ENCODE measurements around the gene HS6ST1. TPM values are rescaled to one million over a fixed set of nuclear protein-coding genes. Genes with fewer than 3 reads are reported as not detected.

The HS6ST1 gene
- total and polyA plus RNA-seq, 2 donors (not counting 1 experiment from before 2014, with no cell fraction given): 16.6 to 59.9 TPM

GRCh38 chr2:128280901-128281321, 37.8 kb downstream of the HS6ST1 start:
- Histone ChIP-seq H3K27me3 (ENCODE audit: control insufficient read depth, insufficient read depth, low read length) (no peaks in the 10 kb centered on the region), H3K4me3 (replicated peaks in 1 of 4; ENCODE audit: control extremely low read depth in 1 of 4, insufficient read depth in 1 of 4, low read depth in 3 of 4, low read length in 4 of 4) (no peak overlapping the region), H3K4me1 (ENCODE audit: control insufficient read depth, extremely low read depth, insufficient read depth, low read length) (no peaks in the 10 kb centered on the region), H3K36me3 (ENCODE audit: control insufficient read depth, insufficient read depth, low read length) (peaks cover 1% of the 10 kb centered on the region), H3K79me2 (ENCODE audit: control insufficient read depth, insufficient read depth, low read length) (peaks cover 2% of the 10 kb centered on the region), H3K9ac (ENCODE audit: insufficient read depth, low read length) (no peak overlapping the region), H4K20me1 (ENCODE audit: control insufficient read depth, extremely low read depth, insufficient read depth, low read length) (no peaks in the 10 kb centered on the region), H2AFZ (ENCODE audit: low read length) (no peak overlapping the region), H3K27ac (ENCODE audit: insufficient read depth, low read length) (no peak overlapping the region), H3K4me2 (ENCODE audit: extremely low read depth, insufficient read depth, low read length) (no peak overlapping the region), H3K9me3 (ENCODE audit: control insufficient read depth, insufficient read depth, low read depth, low read length) (no peaks in the 10 kb centered on the region)
- TF ChIP-seq EZH2 (IDR thresholded peaks at IDR 0.05; ENCODE audit: low read length, missing control alignments) (no peak), CTCF (conservative IDR thresholded peaks at IDR 0.05 in 1 of 2, IDR thresholded peaks at IDR 0.05 in 1 of 2; ENCODE audit: low read depth in 1 of 2, low read length in 2 of 2) (no peak)
- peak in 1 of 2 donors; percentile 42 for DNase-seq (ENCODE audit: low read depth in 2 of 2)

GRCh38 chr2:128280158-128280871, 38.4 kb downstream of the HS6ST1 start:
- Histone ChIP-seq H3K9ac (ENCODE audit: insufficient read depth, low read length) (no peak overlapping the region), H3K9me3 (ENCODE audit: control insufficient read depth, insufficient read depth, low read depth, low read length) (no peaks in the 10 kb centered on the region), H4K20me1 (ENCODE audit: control insufficient read depth, extremely low read depth, insufficient read depth, low read length) (no peaks in the 10 kb centered on the region), H3K27me3 (ENCODE audit: control insufficient read depth, insufficient read depth, low read length) (no peaks in the 10 kb centered on the region), H3K27ac (ENCODE audit: insufficient read depth, low read length) (no peak overlapping the region), H3K4me3 (replicated peaks in 1 of 4; ENCODE audit: control extremely low read depth in 1 of 4, insufficient read depth in 1 of 4, low read depth in 3 of 4, low read length in 4 of 4) (no peak overlapping the region), H3K79me2 (ENCODE audit: control insufficient read depth, insufficient read depth, low read length) (peaks cover under 1% of the 10 kb centered on the region), H3K4me1 (ENCODE audit: control insufficient read depth, extremely low read depth, insufficient read depth, low read length) (no peaks in the 10 kb centered on the region), H3K36me3 (ENCODE audit: control insufficient read depth, insufficient read depth, low read length) (peaks cover 1% of the 10 kb centered on the region), H2AFZ (ENCODE audit: low read length) (no peak overlapping the region), H3K4me2 (ENCODE audit: extremely low read depth, insufficient read depth, low read length) (no peak overlapping the region)
- no peak for DNase-seq (ENCODE audit: low read depth in 2 of 2)
- TF ChIP-seq EZH2 (IDR thresholded peaks at IDR 0.05; ENCODE audit: low read length, missing control alignments) (no peak), CTCF (conservative IDR thresholded peaks at IDR 0.05 in 1 of 2, IDR thresholded peaks at IDR 0.05 in 1 of 2; ENCODE audit: low read depth in 1 of 2, low read length in 2 of 2) (no peak)

GRCh38 chr2:128279786-128280157, 38.9 kb downstream of the HS6ST1 start:
- peaks cover 1% of the 10 kb centered on the region for H3K36me3 ChIP-seq (ENCODE audit: control insufficient read depth, insufficient read depth, low read length)
- H3K27ac ChIP-seq (ENCODE audit: insufficient read depth, low read length): no peak overlapping the region
- no peak overlapping the region for H3K4me3 ChIP-seq (replicated peaks in 1 of 4; ENCODE audit: control extremely low read depth in 1 of 4, insufficient read depth in 1 of 4, low read depth in 3 of 4, low read length in 4 of 4)
- no peaks in the 10 kb centered on the region for H3K27me3 ChIP-seq (ENCODE audit: control insufficient read depth, insufficient read depth, low read length)
- TF ChIP-seq EZH2 (IDR thresholded peaks at IDR 0.05; ENCODE audit: low read length, missing control alignments) (no peak), CTCF (conservative IDR thresholded peaks at IDR 0.05 in 1 of 2, IDR thresholded peaks at IDR 0.05 in 1 of 2; ENCODE audit: low read depth in 1 of 2, low read length in 2 of 2) (no peak)
- no peak overlapping the region for H2AFZ ChIP-seq (ENCODE audit: low read length)
- no peaks in the 10 kb centered on the region for H3K9me3 ChIP-seq (ENCODE audit: control insufficient read depth, insufficient read depth, low read depth, low read length)
- H3K4me2 ChIP-seq (ENCODE audit: extremely low read depth, insufficient read depth, low read length): no peak overlapping the region
- no peak overlapping the region for H3K9ac ChIP-seq (ENCODE audit: insufficient read depth, low read length)
- no peak for DNase-seq (ENCODE audit: low read depth in 2 of 2)
- H4K20me1 ChIP-seq (ENCODE audit: control insufficient read depth, extremely low read depth, insufficient read depth, low read length): no peaks in the 10 kb centered on the region
- H3K4me1 ChIP-seq (ENCODE audit: control insufficient read depth, extremely low read depth, insufficient read depth, low read length): no peaks in the 10 kb centered on the region
- no peaks in the 10 kb centered on the region for H3K79me2 ChIP-seq (ENCODE audit: control insufficient read depth, insufficient read depth, low read length)
